ENCODE results near the gene MED15.
"Not testable (repeated sequence)": the region's sequence is repeated elsewhere in the genome, so short reads cannot be mapped to it uniquely, and the experiment has no call there.

MED15 gene

DNA sequence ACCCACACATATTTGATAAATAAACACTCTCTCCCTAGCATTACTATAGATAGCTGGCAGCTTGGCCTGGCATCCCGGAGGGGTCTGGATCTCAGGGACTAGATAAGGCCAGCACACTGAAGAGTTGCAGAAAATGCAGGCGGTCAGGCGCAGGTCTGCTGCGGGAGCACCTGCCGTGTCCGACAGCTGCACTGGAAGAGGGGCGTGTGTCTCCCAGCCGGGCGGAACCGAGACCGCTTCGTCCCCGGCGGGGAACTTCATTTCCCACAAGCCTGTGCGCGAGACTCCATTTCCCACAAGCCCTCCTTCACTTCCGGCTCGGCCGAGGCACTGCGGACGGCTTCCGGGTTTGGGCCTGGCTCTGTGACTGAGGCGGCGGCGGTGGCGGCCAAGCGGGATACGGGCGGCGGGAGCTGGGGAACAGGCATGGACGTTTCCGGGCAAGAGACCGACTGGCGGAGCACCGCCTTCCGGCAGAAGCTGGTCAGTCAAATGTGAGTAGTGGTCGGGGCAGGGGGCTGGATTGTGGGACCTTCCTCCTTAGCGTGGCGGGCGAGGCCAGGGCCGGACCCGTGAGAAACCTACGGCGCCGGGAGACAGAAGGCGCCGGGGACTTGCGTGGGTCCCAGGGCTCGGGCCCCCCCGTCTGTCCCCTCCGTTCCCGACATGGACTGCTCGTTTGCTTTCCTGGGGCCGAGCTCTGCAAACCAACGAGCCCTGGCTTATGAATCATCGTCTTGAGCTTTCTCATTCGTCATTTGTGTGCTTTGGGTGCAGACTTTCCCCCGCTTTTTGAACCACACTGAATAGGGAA lies at the start of gene MED15:
Gene MED15, plus strand, starts transcription at position 358 of the 814 bp plus-strand sequence. Its CDS starts 69 bp downstream, at position 427.
- Histone ChIP-seq H3K9ac (ENCODE audit: low read length) (peak within 1 kb of the TSS; percentile 92), H3K27me3 (ENCODE audit: control insufficient read depth, insufficient read depth, low read length) (no peaks in the 10 kb centered on the region), H3K27ac (ENCODE audit: low read depth, low read length) (peak within 1 kb of the TSS; percentile 95), H3K36me3 (ENCODE audit: control insufficient read depth, insufficient read depth, low read length) (no peaks in the 10 kb centered on the region), H3K4me3 (ENCODE audit: low read length) (peak within 1 kb of the TSS; percentile 79), H3K4me1 (ENCODE audit: control insufficient read depth, insufficient read depth, low read length) (peaks cover 17% of the 10 kb centered on the region)

- Histone ChIP-seq H3K27me3 (ENCODE audit: control insufficient read depth, insufficient read depth, low read length) (no peaks in the 10 kb centered on the region), H3K4me3 (ENCODE audit: low read length) (no peak overlapping the region), H3K36me3 (ENCODE audit: control insufficient read depth, insufficient read depth, low read length) (peaks cover 3% of the 10 kb centered on the region), H3K9ac (ENCODE audit: low read length) (no peak overlapping the region), H3K27ac (ENCODE audit: low read depth, low read length) (no peak overlapping the region), H3K4me1 (ENCODE audit: control insufficient read depth, insufficient read depth, low read length) (no peaks in the 10 kb centered on the region)
Measured at GRCh38 chr22:20458530-20459151, 48.8 kb upstream of the MED15 start.

- no peaks in the 10 kb centered on the region for H3K27me3 ChIP-seq (ENCODE audit: control insufficient read depth, insufficient read depth, low read length)
- no peak overlapping the region for H3K4me3 ChIP-seq (ENCODE audit: low read length)
- no peak overlapping the region for H3K9ac ChIP-seq (ENCODE audit: low read length)
- H3K4me1 ChIP-seq (ENCODE audit: control insufficient read depth, insufficient read depth, low read length), result no peaks in the 10 kb centered on the region
- no peak overlapping the region for H3K27ac ChIP-seq (ENCODE audit: low read depth, low read length)
- H3K36me3 ChIP-seq (ENCODE audit: control insufficient read depth, insufficient read depth, low read length), result peaks cover 3% of the 10 kb centered on the region
Measured at GRCh38 chr22:20459152-20459542, 48.3 kb upstream of the MED15 start.

DNA sequence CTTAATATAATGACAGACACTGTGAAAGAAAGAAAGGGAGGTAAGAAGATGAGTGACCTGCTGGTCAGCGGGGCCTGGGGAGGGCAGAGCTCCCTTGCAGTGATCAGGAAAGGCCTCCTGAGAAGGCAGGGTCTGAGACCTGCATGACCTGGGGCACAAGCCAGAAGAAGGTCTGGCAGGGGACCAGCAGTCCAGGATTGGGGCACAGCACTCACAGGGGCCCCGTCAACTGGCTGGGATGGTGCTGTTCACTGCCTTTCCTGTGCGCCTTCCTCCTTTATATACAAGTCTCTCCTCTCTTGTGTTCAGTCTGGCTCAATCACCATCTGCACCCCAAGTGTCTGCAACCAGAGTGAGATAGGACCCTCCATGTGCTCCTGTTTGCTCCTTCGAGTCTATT lies 47.5 kb upstream of the MED15 start:
- Histone ChIP-seq H3K36me3 (ENCODE audit: control insufficient read depth, insufficient read depth, low read length) (peaks cover 5% of the 10 kb centered on the region), H3K27ac (ENCODE audit: low read depth, low read length) (no peak overlapping the region), H3K4me3 (ENCODE audit: low read length) (no peak overlapping the region), H3K9ac (ENCODE audit: low read length) (no peak overlapping the region), H3K27me3 (ENCODE audit: control insufficient read depth, insufficient read depth, low read length) (no peaks in the 10 kb centered on the region), H3K4me1 (ENCODE audit: control insufficient read depth, insufficient read depth, low read length) (no peaks in the 10 kb centered on the region)

DNA sequence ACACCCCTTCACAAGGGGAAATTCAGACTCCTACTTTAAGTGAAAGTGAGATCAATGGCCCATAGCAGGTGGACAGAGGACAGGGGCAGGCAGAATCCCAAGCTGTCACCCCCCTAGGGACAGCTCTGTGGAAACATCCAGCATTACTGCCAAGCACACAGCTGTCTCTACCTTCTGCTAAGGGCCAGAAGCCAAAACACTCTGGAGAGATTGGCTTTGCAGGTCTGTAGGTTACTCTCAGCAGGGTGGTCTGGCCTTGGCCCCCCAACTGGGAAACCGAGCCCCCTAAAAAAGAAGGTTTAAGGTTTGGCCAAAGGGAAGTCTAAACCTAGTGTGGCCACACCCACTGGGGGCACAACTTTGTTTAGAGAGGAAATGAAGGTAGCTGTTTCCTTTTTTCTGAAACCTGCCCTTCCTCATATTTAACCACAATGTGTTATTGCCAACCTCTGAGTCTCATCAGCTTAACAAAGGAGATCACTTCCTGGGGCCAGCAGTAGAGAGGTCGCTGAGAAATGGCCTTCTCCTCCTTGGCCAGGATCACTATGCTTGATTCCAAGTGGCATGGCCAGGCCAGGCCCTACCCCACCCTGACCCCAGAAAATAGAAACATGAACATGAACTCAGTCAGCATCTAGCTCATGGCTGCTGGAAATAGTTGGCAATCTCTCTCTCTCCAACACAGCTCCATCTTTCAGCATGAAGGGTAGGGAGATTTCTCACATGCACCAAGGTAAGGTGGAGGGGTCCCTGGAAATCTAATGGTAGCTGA lies 43.9 kb upstream of the MED15 start:
- Histone ChIP-seq H3K4me1 (ENCODE audit: control insufficient read depth, insufficient read depth, low read length) (no peaks in the 10 kb centered on the region), H3K9ac (ENCODE audit: low read length) (no peak overlapping the region)

DNA sequence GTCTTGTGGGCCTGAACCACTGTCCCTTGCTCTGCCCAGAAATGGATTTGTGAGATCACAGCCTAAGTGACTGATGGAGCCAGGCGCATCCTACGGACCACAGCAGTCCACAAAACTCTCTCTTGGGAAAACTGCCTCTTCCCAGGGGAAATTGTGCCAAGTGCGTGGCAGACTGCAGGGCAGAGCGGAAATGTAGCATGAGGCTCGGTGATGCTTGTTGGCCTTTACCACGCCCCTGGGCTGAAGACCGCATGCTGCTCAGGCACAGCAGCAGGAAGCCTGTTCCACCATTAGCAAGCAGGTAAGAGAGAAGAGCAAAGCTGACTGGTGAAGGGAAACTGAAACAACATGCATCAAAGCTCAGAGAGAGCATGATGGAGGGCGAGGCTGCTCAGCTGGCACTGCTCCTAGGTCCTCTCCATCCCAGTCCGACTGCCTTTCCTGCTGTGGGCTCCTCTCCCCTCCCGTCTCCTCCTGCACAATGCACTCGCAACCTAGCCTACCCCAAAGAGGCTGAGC lies 43.3 kb upstream of the MED15 start:
- no peak overlapping the region for H3K4me3 ChIP-seq (ENCODE audit: low read length)
- no peaks in the 10 kb centered on the region for H3K27me3 ChIP-seq (ENCODE audit: control insufficient read depth, insufficient read depth, low read length)
- H3K36me3 ChIP-seq (ENCODE audit: control insufficient read depth, insufficient read depth, low read length), result peaks cover 10% of the 10 kb centered on the region
- H3K9ac ChIP-seq (ENCODE audit: low read length), result no peak overlapping the region
- no peaks in the 10 kb centered on the region for H3K4me1 ChIP-seq (ENCODE audit: control insufficient read depth, insufficient read depth, low read length)
- no peak overlapping the region for H3K27ac ChIP-seq (ENCODE audit: low read depth, low read length)

More for the DNA sequence above, 43.9 kb upstream of the MED15 start:
- Histone ChIP-seq H3K27me3 (ENCODE audit: control insufficient read depth, insufficient read depth, low read length) (no peaks in the 10 kb centered on the region), H3K27ac (ENCODE audit: low read depth, low read length) (no peak overlapping the region), H3K4me3 (ENCODE audit: low read length) (no peak overlapping the region), H3K36me3 (ENCODE audit: control insufficient read depth, insufficient read depth, low read length) (peaks cover 6% of the 10 kb centered on the region)

DNA sequence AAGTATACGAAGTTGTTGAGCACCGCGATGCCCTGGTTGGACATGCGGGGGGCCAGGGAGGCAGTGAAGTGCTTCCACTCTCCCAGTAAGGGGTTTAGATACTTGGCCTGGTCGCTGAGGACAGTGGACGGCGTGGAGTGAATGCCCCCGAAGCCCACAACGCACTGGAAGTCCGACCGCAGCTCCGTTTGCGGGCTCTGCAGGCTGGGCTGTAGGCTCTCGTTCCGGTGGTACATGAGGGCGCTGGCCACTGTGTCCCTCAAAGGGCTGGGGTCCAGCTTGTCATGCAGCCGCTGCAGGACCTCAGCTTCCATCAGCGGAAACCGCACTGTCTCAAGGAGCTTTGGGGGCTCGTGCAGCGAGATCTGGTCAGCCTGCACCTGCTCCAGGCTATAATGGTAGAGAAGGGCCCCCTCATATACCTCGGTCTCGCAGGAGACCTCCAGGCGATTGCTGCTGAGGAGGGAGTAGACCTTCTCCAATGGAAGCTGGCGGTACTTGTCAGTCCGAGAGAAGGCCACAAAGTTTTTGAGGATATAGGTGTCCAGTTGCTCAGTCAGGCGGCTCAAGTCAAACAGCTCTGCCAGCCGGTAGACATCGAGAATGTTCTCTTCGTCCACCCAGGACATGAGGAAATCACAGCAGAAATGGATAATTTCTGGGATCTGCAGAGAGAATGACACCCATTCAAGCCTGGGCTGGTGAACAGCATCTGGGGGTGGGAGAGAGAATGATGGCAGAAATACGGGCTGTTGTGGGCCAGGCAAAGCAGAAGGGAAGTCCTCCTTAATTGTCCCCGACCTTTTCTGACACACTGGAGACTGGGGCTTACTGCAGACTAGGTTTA lies 42.3 kb upstream of the MED15 start:
- H3K27me3 ChIP-seq (ENCODE audit: control insufficient read depth, insufficient read depth, low read length), result no peaks in the 10 kb centered on the region
- H3K4me3 ChIP-seq (ENCODE audit: low read length), result no peak overlapping the region
- peaks cover 11% of the 10 kb centered on the region for H3K36me3 ChIP-seq (ENCODE audit: control insufficient read depth, insufficient read depth, low read length)
- no peaks in the 10 kb centered on the region for H3K4me1 ChIP-seq (ENCODE audit: control insufficient read depth, insufficient read depth, low read length)
- H3K9ac ChIP-seq (ENCODE audit: low read length), result no peak overlapping the region
- H3K27ac ChIP-seq (ENCODE audit: low read depth, low read length), result no peak overlapping the region

GRCh38 chr22:20465759-20466077 lies 41.7 kb upstream of the MED15 start:
- no peak overlapping the region for H3K9ac ChIP-seq (ENCODE audit: low read length)
- H3K4me3 ChIP-seq (ENCODE audit: low read length), result no peak overlapping the region
- H3K27me3 ChIP-seq (ENCODE audit: control insufficient read depth, insufficient read depth, low read length), result no peaks in the 10 kb centered on the region
- H3K4me1 ChIP-seq (ENCODE audit: control insufficient read depth, insufficient read depth, low read length), result no peaks in the 10 kb centered on the region
- no peak overlapping the region for H3K27ac ChIP-seq (ENCODE audit: low read depth, low read length)
- H3K36me3 ChIP-seq (ENCODE audit: control insufficient read depth, insufficient read depth, low read length), result peaks cover 11% of the 10 kb centered on the region

GRCh38 chr22:20466659-20467379 lies 40.6 kb upstream of the MED15 start:
- Histone ChIP-seq H3K4me1 (ENCODE audit: control insufficient read depth, insufficient read depth, low read length) (no peaks in the 10 kb centered on the region), H3K4me3 (ENCODE audit: low read length) (no peak overlapping the region), H3K36me3 (ENCODE audit: control insufficient read depth, insufficient read depth, low read length) (peaks cover 11% of the 10 kb centered on the region)

DNA sequence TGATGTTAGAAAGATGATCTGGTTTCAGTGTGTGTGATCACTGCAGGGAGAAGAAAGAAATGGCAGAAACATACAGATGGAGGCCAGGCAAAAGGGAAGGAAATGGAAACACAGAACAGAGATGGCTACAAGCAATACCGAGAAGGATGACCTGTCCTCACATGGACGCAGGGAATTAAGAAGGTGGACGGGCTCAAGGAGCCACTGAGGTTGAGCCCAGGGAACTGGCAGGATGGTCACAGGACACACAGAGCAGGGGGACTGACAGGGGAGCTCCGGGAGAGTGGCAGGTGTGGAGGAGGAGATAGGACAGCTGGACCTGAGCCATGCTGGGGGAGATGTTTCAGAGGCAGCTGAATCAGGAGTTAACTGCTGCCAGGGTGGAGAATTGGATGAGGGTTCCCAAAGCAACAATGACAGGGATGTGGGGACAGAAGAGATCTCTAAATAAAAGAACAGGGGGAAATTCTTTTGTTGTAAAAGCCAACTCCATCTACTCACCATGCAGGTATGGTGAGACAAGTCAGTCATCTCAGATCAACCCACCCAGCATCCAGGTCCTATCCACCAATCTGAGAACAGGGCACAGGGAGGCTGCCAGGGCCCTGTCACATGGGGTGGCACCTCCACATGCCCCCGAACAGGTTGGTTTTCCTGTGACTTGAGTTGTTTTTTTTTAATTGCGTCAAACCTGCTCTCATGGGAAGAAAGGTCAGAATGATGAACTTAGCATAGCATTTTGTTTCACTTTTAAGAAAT lies 38.1 kb upstream of the MED15 start:
- H3K36me3 ChIP-seq (ENCODE audit: control insufficient read depth, insufficient read depth, low read length), result peaks cover 11% of the 10 kb centered on the region
- H3K9ac ChIP-seq (ENCODE audit: low read length), result no peak overlapping the region
- H3K4me3 ChIP-seq (ENCODE audit: low read length), result no peak overlapping the region
- no peaks in the 10 kb centered on the region for H3K27me3 ChIP-seq (ENCODE audit: control insufficient read depth, insufficient read depth, low read length)
- no peak overlapping the region for H3K27ac ChIP-seq (ENCODE audit: low read depth, low read length)
- H3K4me1 ChIP-seq (ENCODE audit: control insufficient read depth, insufficient read depth, low read length), result no peaks in the 10 kb centered on the region

More at GRCh38 chr22:20466659-20467379, 40.6 kb upstream of the MED15 start:
- Histone ChIP-seq H3K27ac (ENCODE audit: low read depth, low read length) (no peak overlapping the region), H3K9ac (ENCODE audit: low read length) (no peak overlapping the region), H3K27me3 (ENCODE audit: control insufficient read depth, insufficient read depth, low read length) (no peaks in the 10 kb centered on the region)

GRCh38 chr22:20470525-20470924 lies 36.9 kb upstream of the MED15 start:
- H3K36me3 ChIP-seq (ENCODE audit: control insufficient read depth, insufficient read depth, low read length); H3K4me3 ChIP-seq (ENCODE audit: low read length); H3K4me1 ChIP-seq (ENCODE audit: control insufficient read depth, insufficient read depth, low read length); H3K27ac ChIP-seq (ENCODE audit: low read depth, low read length); H3K9ac ChIP-seq (ENCODE audit: low read length); H3K27me3 ChIP-seq (ENCODE audit: control insufficient read depth, insufficient read depth, low read length): not testable (repeated sequence)
